ENCODE results near the gene RNF8. TPM values are rescaled to one million over a fixed set of nuclear protein-coding genes. Genes with fewer than 3 reads are reported as not detected.

Gene RNF8
- total and polyA plus RNA-seq, 3 experiments from 2014 or later: 17.2 to 35.2 (median 33.7) TPM

GRCh38 chr6:37418722-37419121, 64.9 kb downstream of the RNF8 start:
- no peak for DNase-seq
- peaks cover 0 to 1% (median 0%) of the 10 kb centered on the region in 3 donors for H3K36me3 Mint-ChIP-seq
- ChIA-PET CTCF (no interaction called here), POLR2A (no interaction called here)
- H3K27me3 Mint-ChIP-seq: peaks cover 2 to 4% of the 10 kb centered on the region in 2 donors
- Histone ChIP-seq H3K36me3 (ENCODE audit: insufficient read depth, low read length) (no peaks in the 10 kb centered on the region), H3K4me3 (ENCODE audit: low read length) (no peak overlapping the region), H3K27me3 (ENCODE audit: insufficient read depth, low read length, poor library complexity, severe bottlenecking) (no peaks in the 10 kb centered on the region), H3K9me3 (ENCODE audit: low read length) (no peaks in the 10 kb centered on the region), H3K27ac (ENCODE audit: low read depth, low read length) (no peak overlapping the region), H3K4me1 (ENCODE audit: insufficient read depth, low read length) (no peaks in the 10 kb centered on the region)
- H3K4me1 Mint-ChIP-seq: no peaks in the 10 kb centered on the region
- H3K9me3 Mint-ChIP-seq: peaks cover 0 to 2% (median 0%) of the 10 kb centered on the region in 5 donors
- H3K4me3 Mint-ChIP-seq: no peak overlapping the region
- peak overlapping the region in 1 of 8 donors; percentile 51 for H3K27ac Mint-ChIP-seq

- no peak overlapping the region for H3K4me3 Mint-ChIP-seq
- no peak for DNase-seq
- H3K36me3 ChIP-seq (ENCODE audit: insufficient read depth, low read length): no peaks in the 10 kb centered on the region
- peaks cover 0 to 5% (median 2%) of the 10 kb centered on the region in 5 donors for H3K9me3 Mint-ChIP-seq
- H3K9me3 ChIP-seq (ENCODE audit: low read length): no peaks in the 10 kb centered on the region
- no peak overlapping the region for H3K27ac Mint-ChIP-seq
- H3K27me3 ChIP-seq (ENCODE audit: insufficient read depth, low read length, poor library complexity, severe bottlenecking): no peaks in the 10 kb centered on the region
- ChIA-PET POLR2A (no interaction called here), CTCF (no interaction called here)
- H3K4me3 ChIP-seq (ENCODE audit: low read length): no peak overlapping the region
- no peaks in the 10 kb centered on the region for H3K4me1 ChIP-seq (ENCODE audit: insufficient read depth, low read length)
- H3K4me1 Mint-ChIP-seq: no peaks in the 10 kb centered on the region
- H3K27ac ChIP-seq (ENCODE audit: low read depth, low read length): no peak overlapping the region
- peaks cover 10 to 20% of the 10 kb centered on the region in 2 donors for H3K27me3 Mint-ChIP-seq
- H3K36me3 Mint-ChIP-seq: peaks cover 0 to 1% (median 0%) of the 10 kb centered on the region in 3 donors
Observed at GRCh38 chr6:37426058-37426944, 72.5 kb downstream of the RNF8 start.

GRCh38 chr6:37426945-37427510, 73.2 kb downstream of the RNF8 start:
- peaks cover 0 to 1% (median 0%) of the 10 kb centered on the region in 3 donors for H3K36me3 Mint-ChIP-seq

GRCh38 chr6:37429352-37429750, 75.6 kb downstream of the RNF8 start:
- Mint-ChIP-seq H3K27ac (peak overlapping the region in 1 of 8 donors; percentile 4), H3K4me1 (peaks cover 19 to 20% (median 19%) of the 10 kb centered on the region in 3 donors), H3K9me3 (peaks cover 0 to 5% (median 2%) of the 10 kb centered on the region in 5 donors), H3K27me3 (peaks cover 15 to 16% of the 10 kb centered on the region in 2 donors), H3K36me3 (peaks cover 0 to 7% (median 0%) of the 10 kb centered on the region in 3 donors), H3K4me3 (no peak overlapping the region)
- Histone ChIP-seq H3K4me1 (ENCODE audit: insufficient read depth, low read length) (peaks cover 13% of the 10 kb centered on the region), H3K27ac (ENCODE audit: low read depth, low read length) (no peak overlapping the region), H3K9me3 (ENCODE audit: low read length) (no peaks in the 10 kb centered on the region), H3K36me3 (ENCODE audit: insufficient read depth, low read length) (no peaks in the 10 kb centered on the region), H3K27me3 (ENCODE audit: insufficient read depth, low read length, poor library complexity, severe bottlenecking) (no peaks in the 10 kb centered on the region), H3K4me3 (ENCODE audit: low read length) (no peak overlapping the region)
- ChIA-PET CTCF (no interaction called here), POLR2A (no interaction called here)
- DNase-seq: no peak

More at GRCh38 chr6:37426945-37427510, 73.2 kb downstream of the RNF8 start:
- Histone ChIP-seq H3K4me3 (ENCODE audit: low read length) (no peak overlapping the region), H3K36me3 (ENCODE audit: insufficient read depth, low read length) (no peaks in the 10 kb centered on the region), H3K4me1 (ENCODE audit: insufficient read depth, low read length) (no peaks in the 10 kb centered on the region), H3K27me3 (ENCODE audit: insufficient read depth, low read length, poor library complexity, severe bottlenecking) (no peaks in the 10 kb centered on the region), H3K9me3 (ENCODE audit: low read length) (no peaks in the 10 kb centered on the region), H3K27ac (ENCODE audit: low read depth, low read length) (no peak overlapping the region)
- H3K4me1 Mint-ChIP-seq: peaks cover 0 to 2% (median 1%) of the 10 kb centered on the region in 3 donors
- peaks cover 10 to 20% of the 10 kb centered on the region in 2 donors for H3K27me3 Mint-ChIP-seq
- CTCF ChIA-PET: no interaction called here
- H3K9me3 Mint-ChIP-seq: peaks cover 0 to 5% (median 2%) of the 10 kb centered on the region in 5 donors
- POLR2A ChIA-PET: no interaction called here
- H3K27ac Mint-ChIP-seq: no peak overlapping the region
- H3K4me3 Mint-ChIP-seq: no peak overlapping the region
- DNase-seq: no peak

- H3K9me3 ChIP-seq (ENCODE audit: low read length): no peaks in the 10 kb centered on the region
- peak overlapping the region; percentile 79 for H3K4me3 ChIP-seq (ENCODE audit: low read length)
- Mint-ChIP-seq H3K36me3 (peaks cover 0 to 29% (median 11%) of the 10 kb centered on the region in 3 donors), H3K4me3 (peak overlapping the region; percentile 88 to 97 (median 94)), H3K27ac (peak overlapping the region; percentile 91 to 99 (median 96)), H3K9me3 (peaks cover 0 to 5% (median 2%) of the 10 kb centered on the region in 5 donors), H3K27me3 (peaks cover 11 to 13% of the 10 kb centered on the region in 2 donors), H3K4me1 (peaks cover 31 to 47% (median 47%) of the 10 kb centered on the region in 3 donors)
- peaks cover 13% of the 10 kb centered on the region for H3K36me3 ChIP-seq (ENCODE audit: insufficient read depth, low read length)
- H3K27ac ChIP-seq (ENCODE audit: low read depth, low read length): peak overlapping the region; percentile 83
- no peaks in the 10 kb centered on the region for H3K27me3 ChIP-seq (ENCODE audit: insufficient read depth, low read length, poor library complexity, severe bottlenecking)
- POLR2A ChIA-PET: interaction anchor here (0.5 to 2.1 kb wide), 3 partner anchors 11 to 1271 kb away, joined by 3 to 13 read pairs (median 5); no protein-coding TSS in a partner anchor
- DNase-seq: no peak
- CTCF ChIA-PET: interaction anchor here (1.1 to 1.2 kb wide), 3 partner anchors 53 to 107 kb away, joined by 3 to 7 read pairs (median 4); no protein-coding TSS in a partner anchor
- peaks cover 22% of the 10 kb centered on the region for H3K4me1 ChIP-seq (ENCODE audit: insufficient read depth, low read length)
Observed at GRCh38 chr6:37432590-37432915, 78.8 kb downstream of the RNF8 start.

GRCh38 chr6:37432916-37433656, 79.3 kb downstream of the RNF8 start, which contains the start of gene CMTR1:
TSS of gene CMTR1 (plus strand) at chr6:37433221. CDS start at chr6:37435630, 2,409 bp downstream.
- peak within 1 kb of the TSS; percentile 83 for H3K27ac ChIP-seq (ENCODE audit: low read depth, low read length)
- no peaks in the 10 kb centered on the region for H3K9me3 ChIP-seq (ENCODE audit: low read length)
- CTCF ChIA-PET: interaction anchor here (0.9 to 1.2 kb wide), 5 partner anchors 12 to 107 kb away, joined by 3 to 7 read pairs (median 3); no protein-coding TSS in a partner anchor
- Mint-ChIP-seq H3K4me3 (peak within 1 kb of the TSS; percentile 88 to 97 (median 94)), H3K36me3 (peaks cover 0 to 35% (median 16%) of the 10 kb centered on the region in 3 donors), H3K27me3 (peaks cover 6 to 10% of the 10 kb centered on the region in 2 donors), H3K4me1 (peaks cover 36 to 52% (median 51%) of the 10 kb centered on the region in 3 donors), H3K27ac (peak within 1 kb of the TSS; percentile 94 to 99 (median 97)), H3K9me3 (peaks cover 0 to 3% (median 2%) of the 10 kb centered on the region in 5 donors)
- H3K27me3 ChIP-seq (ENCODE audit: insufficient read depth, low read length, poor library complexity, severe bottlenecking): no peaks in the 10 kb centered on the region
- H3K4me1 ChIP-seq (ENCODE audit: insufficient read depth, low read length): peaks cover 22% of the 10 kb centered on the region
- POLR2A ChIA-PET: interaction anchor here (0.5 to 2.1 kb wide), 5 partner anchors 11 to 1270 kb away, joined by 3 to 13 read pairs (median 3); no protein-coding TSS in a partner anchor
- H3K4me3 ChIP-seq (ENCODE audit: low read length): peak within 1 kb of the TSS; percentile 79
- peak; percentile 96 to 98 (median 97) for DNase-seq
- peaks cover 18% of the 10 kb centered on the region for H3K36me3 ChIP-seq (ENCODE audit: insufficient read depth, low read length)

- Mint-ChIP-seq H3K36me3 (peaks cover 0 to 41% (median 19%) of the 10 kb centered on the region in 3 donors), H3K4me3 (peak overlapping the region; percentile 88 to 97 (median 94)), H3K4me1 (peaks cover 39 to 57% (median 56%) of the 10 kb centered on the region in 3 donors), H3K27ac (peak overlapping the region; percentile 94 to 99 (median 97)), H3K9me3 (peaks cover 0 to 3% (median 2%) of the 10 kb centered on the region in 5 donors), H3K27me3 (peaks cover 4 to 6% of the 10 kb centered on the region in 2 donors)
- H3K4me1 ChIP-seq (ENCODE audit: insufficient read depth, low read length): peaks cover 22% of the 10 kb centered on the region
- no peaks in the 10 kb centered on the region for H3K9me3 ChIP-seq (ENCODE audit: low read length)
- DNase-seq: peak; percentile 5 to 54 (median 32)
- peaks cover 24% of the 10 kb centered on the region for H3K36me3 ChIP-seq (ENCODE audit: insufficient read depth, low read length)
- no peaks in the 10 kb centered on the region for H3K27me3 ChIP-seq (ENCODE audit: insufficient read depth, low read length, poor library complexity, severe bottlenecking)
- peak overlapping the region; percentile 83 for H3K27ac ChIP-seq (ENCODE audit: low read depth, low read length)
- ChIA-PET CTCF (interaction anchor here (0.9 to 1.2 kb wide), 4 partner anchors 13 to 108 kb away, joined by 3 to 7 read pairs (median 4); no protein-coding TSS in a partner anchor), POLR2A (interaction anchor here (1.0 to 2.1 kb wide), 3 partner anchors 10 to 83 kb away, joined by 3 to 13 read pairs (median 3); no protein-coding TSS in a partner anchor)
- H3K4me3 ChIP-seq (ENCODE audit: low read length): peak overlapping the region; percentile 79
Observed at GRCh38 chr6:37433657-37434271, 80.0 kb downstream of the RNF8 start.

Measured in CD8-positive, alpha-beta memory T cell (primary cell).